GM19193 (cell line): ENCODE measurements around the gene CFAP298.

Source experiments
- POLR2A ChIP-seq: IDR thresholded peaks from 4 replicates; pipeline ENCODE4 v1.6.1; 2011; ENCODE audit not compliant: insufficient read depth, insufficient read length; ENCODE audit errors: extremely low read depth

The CFAP298 gene

GRCh38 chr21:32612075-32612998, at the start of gene CFAP298:
CFAP298 (minus strand) TSS chr21:32612377; CDS start chr21:32612243, 134 bp downstream.
- peak; percentile 73 for TF ChIP-seq POLR2A

GRCh38 chr21:32658524-32658923, 46.3 kb upstream of the CFAP298 start:
- no peak for TF ChIP-seq POLR2A

- no peak for TF ChIP-seq POLR2A
These were observed 41.2 kb upstream of the CFAP298 start for GRCh38 chr21:32653326-32653901.

GRCh38 chr21:32648165-32648564, 36.0 kb upstream of the CFAP298 start:
- TF ChIP-seq POLR2A, result no peak

- no peak for TF ChIP-seq POLR2A
These were observed 33.3 kb upstream of the CFAP298 start for GRCh38 chr21:32645261-32646182.

- no peak for TF ChIP-seq POLR2A
These were observed 29.8 kb upstream of the CFAP298 start for GRCh38 chr21:32641710-32642698.

- no peak for TF ChIP-seq POLR2A
These were observed 14.5 kb upstream of the CFAP298 start for GRCh38 chr21:32626621-32627196.

GRCh38 chr21:32613436-32614043, 1.4 kb upstream of the CFAP298 start:
- TF ChIP-seq POLR2A, result no peak

- TF ChIP-seq POLR2A, result no peak
These were observed 791 bp upstream of the CFAP298 start for GRCh38 chr21:32612999-32613337.

- no peak for TF ChIP-seq POLR2A
These were observed 643 bp downstream of the CFAP298 start for GRCh38 chr21:32611471-32611997.

- no peak for TF ChIP-seq POLR2A
These were observed 3.3 kb downstream of the CFAP298 start for GRCh38 chr21:32608851-32609250.

- no peak for TF ChIP-seq POLR2A
These were observed 6.7 kb downstream of the CFAP298 start for GRCh38 chr21:32605469-32605868.

- no peak for TF ChIP-seq POLR2A
These were observed 7.7 kb downstream of the CFAP298 start for GRCh38 chr21:32604464-32604863.
